ENCODE data around the gene GBE1.

Gene GBE1

GRCh38 chr3:81572201-81572756, 189.2 kb downstream of the GBE1 start:
- no peaks in the 10 kb centered on the region for H3K36me3 ChIP-seq (ENCODE audit: control insufficient read depth, insufficient read depth, low read length)

DNA sequence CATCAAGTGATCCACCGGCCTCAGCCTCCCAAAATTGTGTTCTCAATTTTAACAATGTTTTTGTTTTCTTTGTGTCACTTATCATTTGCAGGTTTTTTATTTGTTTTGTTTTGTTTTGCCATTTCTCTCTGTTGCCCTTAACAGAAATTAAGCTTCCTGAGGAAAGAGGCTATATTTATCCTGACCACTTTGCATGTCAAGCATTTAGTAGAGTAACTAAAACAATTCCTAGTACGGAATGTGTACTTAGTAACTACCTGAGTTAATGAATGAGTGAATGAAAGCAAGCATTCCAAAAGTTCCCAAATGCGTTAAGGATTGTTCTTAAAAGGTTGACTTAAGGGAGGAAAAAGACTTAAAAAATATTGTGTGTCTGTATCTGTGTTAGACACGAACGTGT, 193.1 kb downstream of the GBE1 start:
- no peak for DNase-seq (ENCODE audit: extremely low read depth, insufficient read length)
- Histone ChIP-seq H3K36me3 (ENCODE audit: control insufficient read depth, insufficient read depth, low read length) (no peaks in the 10 kb centered on the region), H3K4me3 (replicated peaks; ENCODE audit: low read depth, low read length) (no peak overlapping the region), H3K27me3 (replicated peaks; ENCODE audit: control insufficient read depth, insufficient read depth, low read length) (no peaks in the 10 kb centered on the region)
- TF ChIP-seq, protein P1, sequence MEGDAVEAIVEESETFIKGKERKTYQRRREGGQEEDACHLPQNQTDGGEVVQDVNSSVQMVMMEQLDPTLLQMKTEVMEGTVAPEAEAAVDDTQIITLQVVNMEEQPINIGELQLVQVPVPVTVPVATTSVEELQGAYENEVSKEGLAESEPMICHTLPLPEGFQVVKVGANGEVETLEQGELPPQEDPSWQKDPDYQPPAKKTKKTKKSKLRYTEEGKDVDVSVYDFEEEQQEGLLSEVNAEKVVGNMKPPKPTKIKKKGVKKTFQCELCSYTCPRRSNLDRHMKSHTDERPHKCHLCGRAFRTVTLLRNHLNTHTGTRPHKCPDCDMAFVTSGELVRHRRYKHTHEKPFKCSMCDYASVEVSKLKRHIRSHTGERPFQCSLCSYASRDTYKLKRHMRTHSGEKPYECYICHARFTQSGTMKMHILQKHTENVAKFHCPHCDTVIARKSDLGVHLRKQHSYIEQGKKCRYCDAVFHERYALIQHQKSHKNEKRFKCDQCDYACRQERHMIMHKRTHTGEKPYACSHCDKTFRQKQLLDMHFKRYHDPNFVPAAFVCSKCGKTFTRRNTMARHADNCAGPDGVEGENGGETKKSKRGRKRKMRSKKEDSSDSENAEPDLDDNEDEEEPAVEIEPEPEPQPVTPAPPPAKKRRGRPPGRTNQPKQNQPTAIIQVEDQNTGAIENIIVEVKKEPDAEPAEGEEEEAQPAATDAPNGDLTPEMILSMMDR (IDR thresholded peaks at IDR 0.05; ENCODE audit: insufficient read depth, low read length, poor library complexity, severe bottlenecking), result no peak

More at GRCh38 chr3:81572201-81572756, 189.2 kb downstream of the GBE1 start:
- DNase-seq (ENCODE audit: extremely low read depth, insufficient read length), result no peak
- Histone ChIP-seq H3K27me3 (replicated peaks; ENCODE audit: control insufficient read depth, insufficient read depth, low read length) (no peaks in the 10 kb centered on the region), H3K4me3 (replicated peaks; ENCODE audit: low read depth, low read length) (no peak overlapping the region)
- TF ChIP-seq, protein P1 (IDR thresholded peaks at IDR 0.05; ENCODE audit: insufficient read depth, low read length, poor library complexity, severe bottlenecking), result no peak

DNA sequence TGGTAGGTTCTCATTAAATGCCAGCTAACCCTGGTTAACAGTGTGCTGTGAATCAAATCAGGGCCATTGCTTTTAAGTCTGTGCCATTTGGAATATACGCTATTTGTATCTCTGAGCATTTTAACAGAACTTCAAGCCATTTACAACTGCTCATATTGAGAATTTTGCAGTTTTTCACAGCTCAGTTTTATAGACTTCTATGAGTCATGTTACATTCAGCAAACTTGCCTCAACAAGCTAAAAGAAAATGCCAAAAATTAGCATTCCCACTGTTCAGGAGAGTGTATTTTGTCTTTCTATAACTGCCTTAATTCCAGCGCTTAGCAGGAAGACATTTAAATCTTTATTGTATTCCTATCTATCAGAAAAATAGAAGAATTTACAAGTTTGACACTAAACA, 196.4 kb downstream of the GBE1 start:
- H3K4me3 ChIP-seq (replicated peaks; ENCODE audit: low read depth, low read length), result no peak overlapping the region
- no peaks in the 10 kb centered on the region for H3K36me3 ChIP-seq (ENCODE audit: control insufficient read depth, insufficient read depth, low read length)
- no peak for DNase-seq (ENCODE audit: extremely low read depth, insufficient read length)
- no peaks in the 10 kb centered on the region for H3K27me3 ChIP-seq (replicated peaks; ENCODE audit: control insufficient read depth, insufficient read depth, low read length)
- TF ChIP-seq, protein P1 (IDR thresholded peaks at IDR 0.05; ENCODE audit: insufficient read depth, low read length, poor library complexity, severe bottlenecking), result no peak

GRCh38 chr3:81558106-81558505, 203.3 kb downstream of the GBE1 start:
- no peak overlapping the region for H3K4me3 ChIP-seq (replicated peaks; ENCODE audit: low read depth, low read length)
- H3K27me3 ChIP-seq (replicated peaks; ENCODE audit: control insufficient read depth, insufficient read depth, low read length), result no peaks in the 10 kb centered on the region
- TF ChIP-seq, protein P1 (IDR thresholded peaks at IDR 0.05; ENCODE audit: insufficient read depth, low read length, poor library complexity, severe bottlenecking), result no peak
- no peaks in the 10 kb centered on the region; the same call in 1 of the 2 replicates for H3K36me3 ChIP-seq (ENCODE audit: control insufficient read depth, insufficient read depth, low read length)
- no peak for DNase-seq (ENCODE audit: extremely low read depth, insufficient read length)

- DNase-seq (ENCODE audit: extremely low read depth, insufficient read length), result no peak
These were observed 206.6 kb downstream of the GBE1 start for GRCh38 chr3:81554801-81555200.

More at GRCh38 chr3:81554801-81555200, 206.6 kb downstream of the GBE1 start:
- TF ChIP-seq, protein P1 (IDR thresholded peaks at IDR 0.05; ENCODE audit: insufficient read depth, low read length, poor library complexity, severe bottlenecking), result no peak
- no peaks in the 10 kb centered on the region; the same call in 1 of the 2 replicates for H3K36me3 ChIP-seq (ENCODE audit: control insufficient read depth, insufficient read depth, low read length)
- no peak overlapping the region for H3K4me3 ChIP-seq (replicated peaks; ENCODE audit: low read depth, low read length)
- H3K27me3 ChIP-seq (replicated peaks; ENCODE audit: control insufficient read depth, insufficient read depth, low read length), result no peaks in the 10 kb centered on the region

Data from GM06990 (cell line).